Occipital lobe (tissue), 2 donors: ENCODE measurements around the gene TCF7. TPM values are rescaled to one million over a fixed set of nuclear protein-coding genes. Genes with fewer than 3 reads are reported as not detected.
A peak's percentile ranks its signal among the peaks of the same experiment; 100 is the strongest.

Experiments
- DNase-seq: peaks from one replicate; lab custom pipeline; 2025; lab: John Stamatoyannopoulos, UW
- total RNA-seq: library from RNA; depleted of rRNA; stranded (reverse); fragments of >200 nt; gene quantifications from one replicate; pipeline ENCODE4 v1.2.3, GENCODE V29; 2014

The TCF7 gene
- not detected for total RNA-seq

DNA sequence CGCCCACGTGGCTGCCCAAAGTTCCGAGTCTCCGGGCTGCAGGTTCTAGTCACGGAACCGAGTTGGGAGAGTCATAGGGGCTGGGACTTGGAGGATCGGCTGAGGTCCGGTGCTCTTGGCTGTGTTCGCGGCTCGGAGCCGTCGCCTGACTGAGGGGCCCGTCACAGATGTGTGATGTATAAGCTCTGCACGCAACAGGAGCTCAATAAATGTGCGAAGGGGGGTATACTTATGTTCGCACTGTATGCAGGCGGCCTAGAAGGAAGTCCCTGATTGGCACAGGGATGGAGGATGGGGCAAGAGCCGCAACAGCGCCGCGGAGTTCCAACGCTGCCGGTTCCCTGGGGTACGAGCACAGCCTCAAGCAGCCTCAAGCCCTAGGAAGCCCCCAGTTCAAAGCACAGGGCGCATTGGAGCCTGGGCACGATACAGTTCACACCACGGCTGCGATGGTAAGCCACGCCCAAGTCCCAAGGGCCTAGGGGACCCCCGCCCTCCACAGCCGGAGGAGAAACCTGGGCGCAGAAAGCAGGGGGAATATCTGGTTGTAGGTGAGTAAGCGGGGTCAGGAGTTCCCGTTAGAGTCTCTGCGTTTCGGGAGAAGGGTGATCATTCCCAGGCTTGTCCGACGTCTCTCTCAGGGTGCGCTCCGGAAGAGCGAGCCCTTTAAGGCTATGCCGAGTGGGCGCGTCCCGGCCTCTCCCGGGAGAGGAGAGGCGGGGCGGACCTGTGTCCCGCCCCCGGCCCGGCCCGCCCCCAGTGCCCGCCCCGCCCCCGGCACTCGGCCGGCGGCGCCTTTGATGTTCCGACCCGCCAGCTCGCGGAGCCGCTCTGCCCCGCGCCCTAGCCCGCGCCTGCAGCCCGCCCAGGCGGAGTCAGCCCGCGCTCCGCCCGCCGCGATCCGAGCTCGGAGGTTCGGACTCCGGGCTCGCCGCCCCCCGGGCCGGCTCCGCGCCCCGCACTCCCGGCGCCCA, at the start of gene TCF7:
Gene TCF7 (plus strand): TSS at position 780 of the 974 bp plus-strand sequence. CDS start 226 bp downstream, outside the sequence.
- peak; percentile 46 for DNase-seq

GRCh38 chr5:134069553-134069952, 44.9 kb upstream of the TCF7 start:
- no peak for DNase-seq

GRCh38 chr5:134070725-134071613, 43.5 kb upstream of the TCF7 start:
- DNase-seq = no peak

DNA sequence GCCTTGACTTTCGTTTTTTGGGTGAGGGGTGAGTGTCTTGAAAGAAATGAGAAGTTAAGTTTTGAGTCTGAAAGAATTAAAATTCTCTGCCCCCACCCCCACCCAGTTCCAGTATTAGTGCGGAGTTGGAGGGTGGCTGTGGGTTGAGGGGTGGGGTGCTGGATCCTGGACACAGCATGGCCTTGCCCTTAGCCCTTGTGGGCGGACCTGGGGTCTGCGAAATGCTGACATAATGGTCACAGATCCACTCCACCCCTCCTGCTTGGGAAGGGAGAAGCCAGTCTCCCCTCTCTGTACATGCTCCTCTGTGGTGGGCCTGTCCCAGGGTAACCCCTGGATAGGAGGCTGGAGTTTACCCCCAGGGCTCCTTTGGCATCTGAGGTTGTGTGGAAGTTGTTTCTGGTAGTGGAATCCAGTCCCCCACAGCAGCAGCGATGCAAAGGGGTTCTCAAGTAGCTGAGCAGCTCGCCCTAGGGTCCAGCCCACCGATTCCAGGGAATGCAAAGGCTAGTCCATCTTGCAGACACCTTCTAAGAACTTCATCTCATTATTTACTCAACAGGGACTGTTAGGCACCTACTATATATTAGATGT, 42.8 kb upstream of the TCF7 start:
- no peak for DNase-seq

- no peak for DNase-seq
Observed at GRCh38 chr5:134072471-134073210, 41.8 kb upstream of the TCF7 start.

DNA sequence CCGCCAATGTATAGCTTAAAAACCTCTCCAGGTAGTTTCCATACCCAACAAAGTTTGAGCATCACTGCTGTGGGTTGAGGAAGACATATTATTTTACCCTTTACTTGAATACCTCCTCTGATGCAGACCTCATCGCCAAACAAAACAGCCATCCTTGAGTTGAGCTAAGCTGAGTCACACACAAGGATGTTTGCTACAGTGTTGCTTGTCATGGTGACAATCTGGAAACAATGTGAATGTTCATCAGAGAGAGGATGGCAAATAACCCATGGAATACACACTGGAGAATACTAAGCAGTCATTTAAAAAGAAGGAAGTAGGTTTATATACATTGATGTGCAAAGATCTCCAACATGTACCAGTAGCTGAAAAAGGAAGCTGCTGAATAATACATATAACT, 41.1 kb upstream of the TCF7 start:
- DNase-seq = no peak

- DNase-seq = no peak
Observed at GRCh38 chr5:134075102-134075501, 39.4 kb upstream of the TCF7 start.

GRCh38 chr5:134077926-134078580, 36.4 kb upstream of the TCF7 start:
- DNase-seq = no peak

- no peak for DNase-seq
Observed at GRCh38 chr5:134079748-134080581, 34.5 kb upstream of the TCF7 start.

DNA sequence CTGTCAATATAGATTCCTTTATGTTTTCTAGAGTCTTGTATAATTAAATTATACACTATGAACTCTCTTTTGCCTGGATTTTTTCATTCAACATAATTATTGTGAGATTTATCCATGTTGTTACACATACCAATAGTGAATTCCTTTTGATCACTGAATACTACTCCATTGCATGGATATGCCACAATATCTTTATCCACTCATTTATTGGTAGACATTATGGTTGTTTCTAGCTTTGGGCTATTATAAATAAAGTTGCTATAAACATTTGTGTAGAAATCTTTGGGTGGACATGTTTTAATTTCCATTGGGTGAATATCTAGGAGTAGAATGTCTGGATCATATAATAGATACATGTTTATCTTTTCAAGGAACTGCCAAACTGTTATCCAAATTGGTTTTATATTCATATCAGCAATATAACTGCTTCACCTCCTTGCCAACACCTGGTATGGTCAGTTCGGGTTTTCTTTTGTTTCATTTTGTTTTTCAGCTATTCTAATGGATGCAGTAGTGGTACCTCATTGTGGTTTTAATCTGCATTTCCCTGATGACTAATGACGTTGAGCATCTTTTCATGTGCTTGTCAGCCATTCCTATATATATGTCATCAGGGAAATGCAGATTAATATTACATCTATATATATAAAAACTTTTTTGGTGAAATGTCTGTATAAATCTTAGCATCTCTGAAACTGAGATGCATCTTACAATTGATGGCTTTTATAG, 32.1 kb upstream of the TCF7 start:
- DNase-seq = no peak

GRCh38 chr5:134083517-134083916, 31.0 kb upstream of the TCF7 start:
- DNase-seq = no peak

GRCh38 chr5:134084022-134084565, 30.4 kb upstream of the TCF7 start:
- DNase-seq = no peak

GRCh38 chr5:134084570-134084969, 29.9 kb upstream of the TCF7 start:
- no peak for DNase-seq

GRCh38 chr5:134085411-134085810, 29.1 kb upstream of the TCF7 start:
- DNase-seq = no peak

- DNase-seq = no peak
Observed at GRCh38 chr5:134086225-134086942, 28.1 kb upstream of the TCF7 start.

DNA sequence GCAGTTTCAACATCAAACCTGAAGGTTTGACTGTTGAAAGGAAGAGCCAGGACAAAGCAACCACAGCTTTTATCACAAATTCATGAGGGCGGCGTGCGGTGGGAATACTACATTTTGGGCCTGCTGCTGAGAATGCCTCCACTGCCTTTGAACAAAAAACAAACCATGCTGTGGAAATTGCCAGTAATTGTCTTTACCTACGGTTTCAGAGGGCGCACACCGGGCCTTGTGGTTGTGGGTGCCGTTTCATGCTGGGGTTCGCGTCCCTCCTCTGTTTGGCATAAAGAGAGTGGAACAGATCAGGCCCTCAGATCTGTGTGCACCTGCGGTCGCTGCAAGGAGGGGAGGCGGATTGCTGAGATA, 27.6 kb upstream of the TCF7 start:
- no peak for DNase-seq

GRCh38 chr5:134088291-134088690, 26.2 kb upstream of the TCF7 start:
- no peak for DNase-seq

DNA sequence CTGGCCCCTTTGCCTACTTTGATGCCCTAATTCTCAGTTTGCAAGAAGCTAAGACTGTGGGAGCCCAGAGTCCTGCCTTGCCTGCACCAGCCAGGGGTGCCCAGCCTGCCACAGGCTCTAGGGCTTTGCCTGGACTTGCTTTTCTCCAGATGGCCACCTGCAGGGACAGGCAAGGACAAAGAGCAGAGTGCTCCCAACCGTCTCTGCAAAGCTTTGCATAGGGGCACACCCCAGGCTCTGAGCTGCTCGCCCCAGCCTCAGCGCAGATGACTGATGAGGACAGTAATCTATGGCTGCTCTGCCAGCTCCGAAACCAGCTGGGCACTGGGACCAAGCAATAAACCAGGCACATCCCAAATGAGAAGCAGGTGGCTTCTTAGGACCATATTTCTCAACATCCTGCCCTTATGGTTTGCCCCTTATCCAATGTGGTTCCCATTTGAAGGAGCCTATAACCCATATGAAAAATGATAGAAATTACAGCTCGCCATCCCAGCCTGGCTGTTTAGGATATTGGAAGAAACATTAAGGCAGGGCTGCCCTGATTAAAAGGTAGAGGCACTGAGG, 25.4 kb upstream of the TCF7 start:
- DNase-seq = no peak
